ENCODE measurements around the gene TNPO2.

TNPO2 gene

GRCh38 chr19:12723641-12724426, at the start of gene TNPO2:
Gene TNPO2, minus strand, starts transcription at chr19:12723932. Its CDS starts 2,955 bp downstream, at chr19:12720977.
- DNase-seq, result peak; percentile 93

DNA sequence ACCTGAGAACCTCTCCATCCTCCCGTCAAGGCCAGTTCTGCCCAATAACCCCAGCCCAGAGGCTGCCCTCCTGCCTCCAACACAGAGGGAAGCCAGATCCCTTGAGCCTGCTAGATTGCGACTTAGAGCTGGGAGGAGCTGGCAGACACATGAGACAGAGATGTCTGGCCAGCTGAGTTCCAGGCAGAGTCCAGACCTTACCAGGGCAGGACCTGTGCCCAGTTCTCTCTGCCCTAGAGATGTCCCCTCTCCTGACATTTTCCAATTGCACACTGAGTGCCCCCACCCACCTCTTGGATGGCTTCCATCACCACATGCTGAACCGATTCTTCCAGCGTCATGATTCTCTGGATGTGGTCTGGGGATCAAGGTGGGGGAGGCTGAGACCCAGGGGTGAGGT, 48.6 kb upstream of the TNPO2 start:
- DNase-seq, result no peak

GRCh38 chr19:12770922-12771321, 47.2 kb upstream of the TNPO2 start:
- DNase-seq, result no peak

- peak; percentile 58 for DNase-seq
Observed at GRCh38 chr19:12769689-12770088, 46.0 kb upstream of the TNPO2 start.

GRCh38 chr19:12767666-12768065, 43.9 kb upstream of the TNPO2 start:
- DNase-seq, result no peak

DNA sequence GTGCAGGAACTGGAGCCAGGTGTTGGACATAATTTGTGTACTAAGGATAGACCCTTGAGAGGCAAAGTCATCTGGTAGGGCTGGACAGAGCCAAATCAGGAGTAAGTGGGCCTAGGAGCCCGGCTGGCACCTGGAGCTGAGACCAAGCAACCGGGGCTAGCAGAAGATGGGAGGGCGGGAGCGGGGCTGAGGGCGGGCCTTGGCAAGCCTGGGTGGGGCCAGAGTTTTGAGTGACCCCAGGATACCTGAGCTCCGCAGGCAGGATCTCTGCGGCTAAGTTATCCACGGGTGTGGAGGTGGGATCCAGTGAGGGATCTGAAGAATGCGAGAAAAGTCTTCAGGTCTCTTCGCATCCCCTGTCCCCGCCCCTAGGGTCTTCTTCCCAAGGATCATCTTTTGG, 43.4 kb upstream of the TNPO2 start:
- DNase-seq, result no peak

DNA sequence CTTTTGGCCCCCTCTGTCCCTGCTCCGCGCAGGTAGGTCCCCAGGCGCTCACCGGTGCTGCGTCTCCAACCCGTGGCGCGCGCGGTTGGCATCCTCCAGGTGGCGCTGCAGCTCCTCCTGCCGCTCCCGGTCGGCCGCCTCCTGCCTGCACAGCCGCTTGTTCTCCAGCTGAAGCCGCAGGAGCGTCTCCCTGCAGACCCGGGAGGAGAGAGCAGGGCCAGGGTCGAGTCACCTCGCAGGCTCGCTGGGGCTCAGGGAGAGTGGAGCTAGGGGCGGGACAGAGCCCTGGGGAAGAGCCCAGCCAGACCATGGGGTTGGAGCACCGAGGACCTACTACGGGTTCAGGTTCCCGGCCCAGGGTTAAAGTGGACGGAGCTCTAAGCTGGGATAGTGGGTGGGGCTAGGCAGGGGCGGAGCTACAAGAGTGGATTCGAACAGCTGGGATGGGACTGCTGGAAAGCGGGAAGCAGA, 42.4 kb upstream of the TNPO2 start:
- no peak for DNase-seq

DNA sequence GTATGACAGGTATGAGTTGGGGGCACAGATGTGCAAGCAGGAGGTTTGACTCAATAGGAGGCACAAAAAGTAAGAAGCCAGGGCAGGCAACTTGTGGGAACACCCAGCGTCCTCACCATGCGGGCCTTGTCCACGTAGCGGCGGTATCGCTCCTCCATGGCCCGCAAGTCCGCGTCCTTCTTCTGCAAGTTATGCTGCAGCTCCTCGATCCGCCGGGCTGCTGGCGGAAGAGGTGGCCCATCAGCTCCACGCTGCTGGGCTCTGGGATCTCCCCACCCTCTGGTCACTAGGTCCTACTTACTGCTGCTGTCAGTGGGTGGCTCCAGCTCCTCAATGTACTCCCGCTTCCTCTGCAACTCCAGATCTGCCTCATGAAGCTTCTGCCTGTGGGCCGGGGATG, 41.0 kb upstream of the TNPO2 start:
- no peak for DNase-seq

DNA sequence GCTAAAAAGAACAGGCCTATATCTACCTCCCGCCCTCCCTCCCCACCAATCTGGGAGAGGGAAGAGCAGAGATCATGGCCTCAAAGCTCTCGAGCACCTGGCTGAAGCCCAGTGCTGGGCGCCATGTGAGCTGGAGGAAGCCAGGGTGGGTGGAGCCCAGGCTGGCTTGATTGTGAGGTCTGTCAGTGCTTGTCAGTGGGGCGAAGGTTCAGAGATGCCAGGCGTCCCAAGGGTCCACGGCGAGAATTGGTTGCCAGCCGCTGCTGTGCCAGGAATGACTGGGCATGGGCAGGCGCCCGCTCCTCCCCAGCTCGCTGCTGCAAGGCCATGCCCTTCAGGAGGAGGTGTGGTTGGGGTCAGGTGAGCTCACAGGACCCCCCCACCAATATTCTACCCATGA, 39.4 kb upstream of the TNPO2 start:
- no peak for DNase-seq

DNA sequence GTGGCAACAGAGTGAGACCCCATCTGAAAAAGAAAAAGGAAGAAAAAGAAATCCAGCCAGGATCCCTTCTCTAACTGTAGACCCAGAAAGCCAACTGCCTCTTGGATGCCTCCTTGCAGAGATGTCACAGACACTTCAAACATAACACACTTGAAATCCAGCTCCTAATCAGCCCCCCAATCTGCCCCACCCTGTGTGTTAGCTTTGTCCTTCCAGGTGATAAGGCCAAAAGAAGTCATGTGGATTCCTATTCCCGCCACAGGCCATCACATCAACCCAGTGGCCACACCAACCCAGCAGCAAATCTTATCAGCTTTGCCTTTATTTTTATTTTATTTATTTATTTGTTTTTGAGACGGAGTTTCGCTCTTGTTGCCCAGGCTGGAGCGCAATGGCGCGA, 36.0 kb upstream of the TNPO2 start:
- DNase-seq, result no peak

- DNase-seq, result peak; percentile 81
Observed at GRCh38 chr19:12757544-12758274, 34.0 kb upstream of the TNPO2 start.

GRCh38 chr19:12756150-12756883, 32.6 kb upstream of the TNPO2 start:
- DNase-seq, result no peak

- no peak for DNase-seq
Observed at GRCh38 chr19:12754465-12755196, 30.9 kb upstream of the TNPO2 start.

DNA sequence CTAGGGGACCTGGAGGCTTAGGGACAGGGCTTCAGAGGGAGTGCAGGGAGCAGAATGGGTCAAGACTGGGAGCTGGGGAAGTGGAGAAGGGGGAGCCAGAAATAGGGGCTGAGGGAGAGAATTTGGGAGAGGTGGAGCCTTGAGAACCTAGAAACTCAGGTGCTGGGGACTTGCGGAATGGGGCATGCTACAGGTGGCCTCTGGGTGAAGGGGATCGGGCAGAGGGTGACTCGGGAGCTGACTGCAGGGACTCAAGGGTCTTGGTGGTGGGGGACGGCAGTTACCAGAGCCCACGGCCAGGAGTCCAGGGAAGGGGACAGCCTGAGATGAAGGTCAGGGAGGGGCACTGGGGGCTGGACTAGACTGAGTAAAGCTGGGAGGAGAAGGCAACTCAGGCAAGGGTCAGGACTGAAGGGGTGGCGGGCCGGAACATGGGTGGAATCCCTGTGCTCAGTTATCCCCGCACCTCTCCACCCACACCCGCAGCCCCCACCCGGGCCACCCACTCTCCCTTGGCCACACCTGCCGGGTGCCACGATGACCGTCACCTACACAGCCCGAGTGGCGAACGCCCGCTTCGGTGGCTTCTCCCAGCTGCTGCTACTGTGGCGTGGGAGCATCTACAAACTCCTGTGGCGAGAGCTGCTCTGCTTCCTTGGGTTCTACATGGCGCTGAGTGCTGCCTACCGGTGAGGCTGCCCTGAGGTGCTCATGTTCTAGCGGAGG, 28.5 kb upstream of the TNPO2 start:
- DNase-seq, result no peak

- no peak for DNase-seq
Observed at GRCh38 chr19:12751635-12752034, 27.9 kb upstream of the TNPO2 start, which contains the start of gene BEST2. Gene BEST2, plus strand, starts transcription at chr19:12751791. Its CDS starts 802 bp downstream, at chr19:12752593.

DNA sequence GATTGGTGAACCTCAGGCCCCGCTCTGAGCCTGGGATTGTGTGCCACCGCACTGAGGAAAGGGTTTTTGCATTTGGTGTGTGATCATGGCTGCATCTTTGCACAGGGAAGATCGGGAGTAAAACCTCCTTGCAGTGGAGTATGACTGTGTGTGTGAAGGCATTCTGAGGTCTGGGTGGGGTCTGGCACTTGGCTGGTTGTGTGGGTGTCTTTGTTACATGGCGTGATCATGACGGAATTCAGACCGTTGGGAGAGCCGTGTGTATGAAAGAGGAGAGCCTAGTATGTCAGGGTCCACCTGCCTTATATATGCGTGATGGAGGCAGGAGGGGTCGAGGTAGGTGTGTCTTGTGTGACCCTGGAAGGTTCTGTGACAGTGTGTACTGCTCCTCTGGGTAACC, 27.1 kb upstream of the TNPO2 start:
- no peak for DNase-seq

- no peak for DNase-seq
Observed at GRCh38 chr19:12749938-12750521, 26.3 kb upstream of the TNPO2 start.

GRCh38 chr19:12748489-12748888, 24.8 kb upstream of the TNPO2 start:
- DNase-seq, result no peak

DNA sequence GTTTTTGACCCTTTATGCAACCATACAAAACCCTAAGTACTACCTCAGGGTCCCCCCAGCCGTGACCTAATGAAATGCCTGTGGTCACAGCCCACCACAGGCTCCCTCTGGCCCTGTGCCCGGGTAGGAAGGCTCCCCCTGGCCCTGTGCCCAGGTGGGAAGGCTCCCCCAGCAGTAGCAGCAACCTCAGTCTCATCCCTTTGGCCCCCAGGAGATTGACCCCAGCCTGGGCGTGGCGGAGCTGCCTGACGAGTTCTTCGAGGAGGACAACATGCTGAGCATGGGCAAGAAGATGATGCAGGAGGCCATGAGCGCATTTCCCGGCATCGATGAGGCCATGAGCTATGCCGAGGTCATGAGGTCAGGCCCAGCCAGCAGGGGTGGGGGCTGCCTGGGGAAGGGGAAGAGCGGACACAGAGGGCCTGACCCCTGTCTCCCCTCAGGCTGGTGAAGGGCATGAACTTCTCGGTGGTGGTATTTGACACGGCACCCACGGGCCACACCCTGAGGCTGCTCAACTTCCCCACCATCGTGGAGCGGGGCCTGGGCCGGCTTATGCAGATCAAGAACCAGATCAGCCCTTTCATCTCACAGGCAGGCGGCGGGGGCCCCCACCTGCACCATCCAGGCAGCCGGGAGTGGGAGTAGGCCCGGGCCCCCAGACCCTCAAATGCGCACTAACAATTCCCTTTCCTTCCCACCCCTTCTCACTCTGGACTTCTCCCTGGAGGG, 21.6 kb upstream of the TNPO2 start:
- DNase-seq, result no peak

DNA sequence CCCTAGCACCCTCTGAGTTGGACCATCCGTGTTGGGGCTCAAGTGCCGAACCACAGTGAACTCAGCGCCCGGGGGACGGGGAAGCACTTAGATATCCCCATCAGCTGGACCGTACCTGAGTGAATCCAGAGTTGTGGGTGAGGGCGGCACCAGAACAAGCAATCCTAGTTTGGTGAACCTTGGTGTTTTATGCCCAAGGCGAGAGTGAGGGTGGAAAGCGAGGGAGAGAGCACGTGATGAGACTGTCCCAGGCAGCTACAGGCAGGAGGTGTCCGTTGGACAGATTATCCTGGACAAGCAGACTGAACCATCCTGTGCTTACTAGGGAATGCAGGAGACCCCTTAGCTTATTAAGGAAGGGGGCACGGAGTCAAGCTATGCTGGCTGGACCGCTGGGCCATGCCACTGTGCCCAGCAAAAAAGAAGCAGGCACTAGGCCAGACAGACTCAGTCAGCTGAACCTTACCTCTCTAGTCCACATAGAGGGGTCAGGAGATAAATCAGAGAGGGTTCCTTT, 14.2 kb upstream of the TNPO2 start:
- no peak for DNase-seq

Measured in hematopoietic multipotent progenitor cell treated with erythropoietin and hydrocortisone succinate and interleukin-3 and kit ligand, for 4 days (in vitro differentiated cells).